Body of pancreas (tissue), 4 donors: ENCODE results near the gene IKZF4.

ENCODE experiments used
- CTCF ChIP-seq, 7 experiments: fragments of 450-650 bp in 4 of 7; fragments of 200-600 bp in 3 of 7; sonication (generic) in 3 of 7; IDR thresholded peaks; one replicate each; pipeline ENCODE4 v1.5.1; 2016 to 2019; ENCODE audit warnings: antibody characterized with exemption in 7 of 7
- POLR2A ChIP-seq, 3 donors: fragments of 450-650 bp; IDR thresholded peaks; one replicate each; pipeline ENCODE4 v1.6.1; 2016; ENCODE audit warnings: antibody characterized with exemption in 3 of 3, mild to moderate bottlenecking in 2 of 3

- peak in 1 of 3 donors; percentile 8 for TF ChIP-seq POLR2A (IDR thresholded peaks at IDR 0.05)
- no peak for TF ChIP-seq CTCF (IDR thresholded peaks at IDR 0.05)
These were observed 47.8 kb upstream of the IKZF4 start for GRCh38 chr12:55972911-55973598.
